NT2/D1 (cell line): ENCODE results near the gene SPIN2B.

Experiments used
- SUZ12 ChIP-seq: IDR thresholded peaks from 2 replicates; pipeline ENCODE4 v1.6.1; 2011; ENCODE audit not compliant: insufficient read length, insufficient read depth; ENCODE audit errors: extremely low read depth
- ZNF274 ChIP-seq: IDR thresholded peaks from 2 replicates; pipeline ENCODE4 v1.6.1; 2011; ENCODE audit warnings: mild to moderate bottlenecking, low read depth, low read length

DNA sequence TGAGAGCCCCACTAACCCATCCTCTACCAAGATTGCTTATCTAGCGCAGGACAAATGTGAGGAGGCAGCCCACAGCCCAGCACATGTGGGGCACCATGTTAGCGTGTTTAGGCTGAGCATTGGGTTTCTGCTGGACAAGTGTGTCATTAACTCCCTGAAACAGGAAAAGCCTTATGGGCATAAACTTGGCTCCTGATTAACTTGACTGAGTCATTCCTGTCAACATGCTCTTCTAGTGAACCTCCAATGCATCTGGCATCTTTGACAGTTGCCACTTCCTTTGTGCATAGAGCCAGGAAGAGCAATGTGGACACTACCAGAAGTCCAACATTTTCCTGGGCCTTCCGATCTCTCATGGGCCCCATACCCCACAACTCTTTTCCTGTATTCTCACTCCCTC, 13.4 kb upstream of the SPIN2B start:
- TF ChIP-seq SUZ12 (no peak), ZNF274 (no peak)
